Frontal cortex (tissue), 1 donor: ENCODE measurements around the gene TMEM200B. TPM values are rescaled to one million over a fixed set of nuclear protein-coding genes. Genes with fewer than 3 reads are reported as not detected.

ENCODE experiments used
- small RNA-seq: library from RNA; depleted of rRNA; stranded (forward); fragments of <200 nt; gene quantifications from one replicate; pipeline ENCODE3, GENCODE V24; 2014
- total RNA-seq: library from RNA; depleted of rRNA; stranded (reverse); fragments of >200 nt; gene quantifications from one replicate; pipeline ENCODE4 v1.2.3, GENCODE V29; 2014

TMEM200B gene
- total RNA-seq, 1 donor from 2014 or later = 0.82 TPM

Small RNA genes within 50 kb of the gene (small RNA-seq; reads per million reads assigned to genes)
- gene RF02271 = not detected

Other genes starting within 250 kb of the TMEM200B start
- 46.9 TPM for gene EPB41, start 209.3 kb downstream of the TMEM200B start, total RNA-seq
- 49.7 TPM for gene SRSF4, start 58.0 kb upstream of the TMEM200B start, total RNA-seq
- 13.5 TPM for gene MECR, start 107.0 kb upstream of the TMEM200B start, total RNA-seq
- gene PTPRU, start 112.6 kb upstream of the TMEM200B start, total RNA-seq = 30.2 TPM